Stimulated activated CD8-positive, alpha-beta memory T cell treated with anti-CD3 and anti-CD28 coated beads, Interleukin-12 subunit alpha, Interleukin-12 subunit beta, amount 100 ng/mL, for 4 hours (primary cell): Measurements from ENCODE around the gene SCPEP1.

Experiments
- DNase-seq: peaks from one replicate; pipeline ENCODE4 v3.0.0-alpha.2; 2020; ENCODE audit warnings: low read depth

The SCPEP1 gene

GRCh38 chr17:57002904-57003303, 25.0 kb downstream of the SCPEP1 start:
- no peak for DNase-seq

- DNase-seq = no peak
Observed at GRCh38 chr17:57004944-57005579, 27.1 kb downstream of the SCPEP1 start.

- DNase-seq = no peak
Observed at GRCh38 chr17:57006040-57006439, 28.1 kb downstream of the SCPEP1 start.

- DNase-seq = no peak
Observed at GRCh38 chr17:57008958-57009357, 31.0 kb downstream of the SCPEP1 start.

GRCh38 chr17:57009737-57010445, 32.0 kb downstream of the SCPEP1 start:
- no peak for DNase-seq

GRCh38 chr17:57010487-57010886, 32.6 kb downstream of the SCPEP1 start:
- no peak for DNase-seq

- DNase-seq = no peak
Observed at GRCh38 chr17:57011491-57012015, 33.6 kb downstream of the SCPEP1 start.

GRCh38 chr17:57016071-57016763, 38.3 kb downstream of the SCPEP1 start:
- no peak for DNase-seq

GRCh38 chr17:57016764-57017116, 38.8 kb downstream of the SCPEP1 start:
- no peak for DNase-seq

- DNase-seq = no peak
Observed at GRCh38 chr17:57017625-57018024, 39.7 kb downstream of the SCPEP1 start.

- no peak for DNase-seq
Observed at GRCh38 chr17:57020208-57020607, 42.3 kb downstream of the SCPEP1 start.

- DNase-seq = no peak
Observed at GRCh38 chr17:57021226-57021940, 43.5 kb downstream of the SCPEP1 start.

GRCh38 chr17:57025876-57026275, 47.9 kb downstream of the SCPEP1 start:
- DNase-seq = no peak

GRCh38 chr17:57027852-57028251, 49.9 kb downstream of the SCPEP1 start:
- no peak for DNase-seq

- DNase-seq = no peak
Observed at GRCh38 chr17:57032343-57032742, 54.4 kb downstream of the SCPEP1 start.

GRCh38 chr17:57033296-57033695, 55.4 kb downstream of the SCPEP1 start:
- no peak for DNase-seq

GRCh38 chr17:57034807-57035754, 57.1 kb downstream of the SCPEP1 start:
- no peak for DNase-seq

GRCh38 chr17:57035971-57036481, 58.1 kb downstream of the SCPEP1 start:
- no peak for DNase-seq

GRCh38 chr17:57037411-57037810, 59.5 kb downstream of the SCPEP1 start:
- DNase-seq = no peak

GRCh38 chr17:57038486-57038885, 60.6 kb downstream of the SCPEP1 start:
- no peak for DNase-seq

- no peak for DNase-seq
Observed at GRCh38 chr17:57040571-57040970, 62.6 kb downstream of the SCPEP1 start.
